ENCODE data around the gene NSD1.

The NSD1 gene

GRCh38 chr5:177098120-177098469 lies 35.5 kb upstream of the NSD1 start:
- DNase-seq (ENCODE audit: low read depth in 2 of 2) = no peak

GRCh38 chr5:177098470-177099141 lies 35.0 kb upstream of the NSD1 start:
- DNase-seq (ENCODE audit: low read depth in 2 of 2) = no peak

DNA sequence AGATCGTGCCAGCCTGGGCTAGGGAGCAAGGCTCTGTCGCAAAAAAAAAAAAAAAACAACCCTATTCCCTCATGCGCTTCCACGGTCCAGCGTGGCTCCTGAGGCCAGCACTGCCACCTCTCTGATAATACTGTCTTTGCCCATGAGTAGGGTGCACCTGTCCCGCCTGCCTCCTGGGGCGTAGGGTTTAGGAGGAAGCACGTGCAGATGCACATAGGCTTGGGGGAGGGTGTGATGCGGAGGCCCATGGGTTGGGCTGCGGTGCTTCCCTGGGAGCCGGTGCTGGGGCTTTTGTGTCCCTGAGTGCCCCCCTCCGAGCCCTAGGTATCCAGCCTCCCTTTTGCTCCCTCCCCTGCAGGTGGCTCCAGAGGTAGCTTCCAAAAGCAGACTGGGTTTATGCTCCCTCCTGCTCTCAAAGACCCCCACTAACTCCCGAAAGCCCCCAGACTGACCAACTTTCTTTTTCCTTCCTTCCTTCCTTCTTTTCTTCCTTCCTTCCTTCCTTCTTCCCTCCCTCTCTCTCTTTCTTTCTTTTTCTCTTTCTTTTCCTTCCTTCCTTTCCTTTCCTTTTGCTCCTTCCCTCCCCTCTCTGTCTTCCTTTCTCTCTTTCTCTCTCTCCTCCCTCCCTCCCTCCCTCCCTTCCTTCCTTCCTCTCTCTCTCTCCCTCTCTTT lies 34.0 kb upstream of the NSD1 start:
- DNase-seq (ENCODE audit: low read depth in 2 of 2) = no peak

DNA sequence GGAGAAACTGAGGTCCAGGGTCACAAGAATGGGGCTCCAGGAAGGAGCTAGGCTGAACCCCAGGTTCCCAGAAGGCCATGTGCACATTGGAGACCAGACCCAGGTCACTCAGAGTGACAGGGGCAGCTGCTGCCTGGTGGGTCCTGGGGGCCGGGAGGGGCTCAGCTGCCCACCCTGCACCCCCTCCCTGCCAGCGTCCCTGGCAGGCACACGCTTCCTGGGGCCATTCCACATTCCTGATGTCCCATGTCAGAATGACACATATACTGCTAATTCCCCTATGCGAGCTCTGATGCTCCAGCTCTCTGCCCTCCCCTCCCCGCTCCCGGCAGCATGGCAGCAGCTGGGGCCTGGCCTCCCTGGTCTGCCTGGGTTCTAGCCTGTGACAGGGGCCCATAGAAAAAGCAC lies 32.9 kb upstream of the NSD1 start:
- DNase-seq (ENCODE audit: low read depth in 2 of 2) = no peak

DNA sequence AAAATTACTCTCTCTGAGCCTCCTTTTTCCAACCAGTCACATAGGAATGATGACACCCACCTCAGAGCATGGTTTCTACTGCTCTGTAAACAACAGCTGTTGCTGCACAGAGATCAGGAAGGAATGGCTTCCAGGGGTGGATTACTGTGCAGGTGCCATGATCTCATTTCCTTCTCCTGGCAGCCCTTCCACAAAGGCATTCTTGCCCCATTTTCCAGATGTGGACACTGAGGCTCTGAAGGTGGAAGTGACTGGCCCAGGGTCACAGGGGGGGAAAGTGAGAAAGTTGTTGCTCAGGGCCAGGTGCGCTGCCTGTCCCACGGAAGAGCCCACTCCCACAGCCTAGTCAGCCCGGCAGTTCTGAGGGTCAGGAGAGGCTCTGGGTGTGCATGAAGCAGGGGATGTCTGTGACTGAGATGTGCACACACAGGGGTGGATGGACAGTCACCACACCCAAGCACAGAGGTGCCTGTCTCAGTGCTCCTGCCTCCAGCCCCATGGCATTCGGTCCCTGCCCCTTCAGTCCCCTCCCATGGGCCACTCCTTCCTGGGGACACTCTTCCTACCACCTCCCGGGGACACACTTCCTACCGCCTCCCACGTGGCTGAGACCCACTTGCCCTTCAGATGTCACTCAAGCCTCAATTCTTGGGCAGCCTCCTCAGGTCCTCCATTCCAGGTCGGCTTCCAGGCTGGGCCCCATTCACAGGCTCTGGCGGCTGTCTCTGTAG lies 29.9 kb upstream of the NSD1 start:
- DNase-seq (ENCODE audit: low read depth in 2 of 2) = no peak

DNA sequence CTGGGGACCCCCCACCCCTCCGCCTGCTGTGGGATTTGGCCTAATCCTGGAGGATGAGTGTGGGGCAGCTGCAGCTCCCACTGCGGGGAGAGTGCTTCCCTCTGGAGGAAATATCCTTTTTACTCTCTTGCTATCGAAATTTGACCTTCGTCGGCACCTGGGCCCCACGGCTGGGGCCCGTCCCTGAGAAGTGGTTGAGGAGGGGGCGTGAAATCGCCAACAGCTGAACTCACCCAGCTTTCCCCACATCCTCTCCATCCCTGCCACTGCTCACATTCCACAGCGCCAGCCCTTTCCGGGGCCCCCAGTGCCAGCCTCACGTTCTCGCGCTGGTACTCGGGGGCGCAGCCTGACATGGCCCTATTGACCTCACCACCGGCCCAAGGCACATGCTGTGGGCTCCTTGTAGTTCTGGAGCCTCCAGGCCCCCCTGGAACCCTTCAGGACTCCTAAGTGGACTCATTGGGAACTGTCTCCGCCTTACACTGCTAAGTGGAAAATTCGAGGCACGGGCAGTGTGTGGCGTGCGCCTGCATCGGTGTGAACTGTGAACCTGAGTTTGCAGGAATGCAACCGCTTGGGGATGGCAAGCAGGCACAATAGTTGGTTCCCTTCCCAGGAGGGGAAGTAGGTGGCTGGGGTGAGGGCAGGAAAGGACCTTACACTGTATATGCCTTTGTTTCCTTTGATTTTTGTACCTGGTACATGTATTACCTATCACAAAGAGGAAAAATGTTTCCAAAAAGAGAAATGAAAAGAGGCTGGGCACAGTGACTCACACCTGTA lies 27.7 kb upstream of the NSD1 start:
- DNase-seq (ENCODE audit: low read depth in 2 of 2) = no peak

DNA sequence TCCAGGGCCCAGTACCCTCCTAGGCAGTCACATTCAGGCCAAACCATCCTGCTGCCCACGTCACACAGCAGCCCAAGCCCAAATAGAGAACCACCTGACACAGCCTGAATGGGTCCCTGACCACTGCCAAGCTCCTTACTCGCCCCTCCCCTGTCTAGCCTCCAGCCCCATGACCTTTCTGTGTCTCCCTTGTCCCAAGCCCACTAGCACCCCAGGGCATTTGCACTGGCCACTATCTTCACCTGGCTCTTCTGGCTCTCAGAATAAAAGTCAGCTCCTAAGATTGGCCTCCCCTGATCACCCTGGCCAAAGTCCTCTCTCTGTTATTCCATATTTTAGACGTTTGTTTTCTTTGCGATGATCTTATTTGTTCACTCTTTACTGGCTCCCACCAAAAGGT lies 26.4 kb upstream of the NSD1 start:
- DNase-seq (ENCODE audit: low read depth in 2 of 2) = no peak

DNA sequence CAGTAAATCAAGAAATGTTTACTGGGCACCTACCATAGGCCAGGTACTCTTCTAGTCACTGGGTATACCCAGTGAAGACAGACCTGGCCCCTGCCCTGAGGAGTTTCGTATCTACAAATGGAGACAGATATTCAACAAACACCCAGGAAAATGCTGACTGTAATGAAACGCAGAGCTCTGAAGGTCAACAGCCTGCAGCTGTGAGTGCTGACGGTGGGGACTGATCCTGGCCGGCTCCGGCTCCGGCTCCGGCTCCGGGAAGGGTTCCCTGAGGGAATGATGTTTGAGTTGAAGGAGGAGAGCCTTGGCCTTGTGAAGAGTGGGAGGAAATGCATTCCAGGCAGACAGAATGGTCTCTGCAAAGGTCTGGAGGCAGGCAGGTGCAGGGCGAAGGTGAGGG lies 23.8 kb upstream of the NSD1 start:
- DNase-seq (ENCODE audit: low read depth in 2 of 2) = no peak

DNA sequence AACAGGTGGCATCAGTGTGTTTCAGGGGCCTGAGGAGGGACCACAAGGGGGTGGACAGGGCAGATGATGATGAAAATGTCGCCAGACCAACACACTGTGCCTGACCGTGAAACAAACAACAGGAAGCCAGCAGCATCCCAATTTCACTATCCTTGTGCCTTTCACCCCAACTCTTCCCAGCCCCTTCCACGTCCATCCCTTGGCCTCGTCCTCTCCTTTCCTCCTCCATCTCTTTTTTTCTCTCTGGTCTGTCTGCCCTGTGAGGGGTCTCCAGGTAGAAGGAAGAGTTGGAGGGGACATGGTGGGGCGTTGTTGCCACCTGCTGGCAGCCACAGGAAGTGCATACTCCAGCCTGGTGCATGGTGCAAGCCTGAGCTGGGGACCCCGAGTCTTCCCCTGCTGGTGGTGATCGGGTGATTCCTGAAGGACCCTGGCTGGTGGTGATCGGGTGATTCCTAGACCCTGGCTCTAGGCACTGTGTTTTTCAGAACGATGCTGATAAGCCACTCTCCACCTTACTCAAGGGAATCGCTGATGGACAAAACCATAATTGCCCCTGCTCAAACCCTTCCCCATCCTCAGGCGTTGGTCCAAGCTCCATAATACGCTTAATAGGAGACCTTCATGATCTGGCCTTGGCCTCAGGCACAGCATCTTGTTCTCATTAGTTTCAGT lies 21.7 kb upstream of the NSD1 start:
- no peak for DNase-seq (ENCODE audit: low read depth in 2 of 2)

DNA sequence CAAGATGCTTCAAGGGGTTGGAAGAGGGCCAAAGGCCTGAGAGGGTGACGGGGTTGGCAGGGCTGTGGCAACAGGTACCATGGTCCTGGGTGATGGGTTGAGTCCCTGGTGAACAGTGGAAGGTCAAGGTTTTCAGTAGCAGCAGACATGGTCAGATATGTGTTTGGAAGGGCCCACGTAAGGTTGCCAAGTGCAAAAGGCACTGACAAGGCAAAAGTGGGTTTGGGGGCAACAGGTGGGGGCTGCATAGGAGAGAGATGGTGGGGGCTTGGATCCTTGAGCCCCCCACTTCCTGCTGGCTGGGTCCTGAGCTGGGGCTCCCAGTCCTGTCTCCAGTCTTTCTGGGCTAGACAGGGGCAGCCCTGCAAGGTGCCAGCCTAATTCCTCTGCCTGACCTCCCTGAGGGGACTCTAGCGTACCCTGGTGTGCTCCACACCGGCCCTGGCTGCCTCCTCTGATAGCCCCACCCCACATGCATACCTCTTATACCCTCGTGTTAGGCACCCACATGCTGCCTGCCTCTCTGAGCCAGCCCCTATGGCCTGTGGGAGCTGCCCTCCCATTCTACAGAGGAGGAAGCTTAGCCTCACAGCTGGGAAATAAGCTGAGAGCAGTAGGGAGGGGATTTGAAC lies 20.9 kb upstream of the NSD1 start:
- no peak for DNase-seq (ENCODE audit: low read depth in 2 of 2)

GRCh38 chr5:177113566-177114424 lies 19.8 kb upstream of the NSD1 start:
- DNase-seq (ENCODE audit: low read depth in 2 of 2) = peak; percentile 32 to 45

DNA sequence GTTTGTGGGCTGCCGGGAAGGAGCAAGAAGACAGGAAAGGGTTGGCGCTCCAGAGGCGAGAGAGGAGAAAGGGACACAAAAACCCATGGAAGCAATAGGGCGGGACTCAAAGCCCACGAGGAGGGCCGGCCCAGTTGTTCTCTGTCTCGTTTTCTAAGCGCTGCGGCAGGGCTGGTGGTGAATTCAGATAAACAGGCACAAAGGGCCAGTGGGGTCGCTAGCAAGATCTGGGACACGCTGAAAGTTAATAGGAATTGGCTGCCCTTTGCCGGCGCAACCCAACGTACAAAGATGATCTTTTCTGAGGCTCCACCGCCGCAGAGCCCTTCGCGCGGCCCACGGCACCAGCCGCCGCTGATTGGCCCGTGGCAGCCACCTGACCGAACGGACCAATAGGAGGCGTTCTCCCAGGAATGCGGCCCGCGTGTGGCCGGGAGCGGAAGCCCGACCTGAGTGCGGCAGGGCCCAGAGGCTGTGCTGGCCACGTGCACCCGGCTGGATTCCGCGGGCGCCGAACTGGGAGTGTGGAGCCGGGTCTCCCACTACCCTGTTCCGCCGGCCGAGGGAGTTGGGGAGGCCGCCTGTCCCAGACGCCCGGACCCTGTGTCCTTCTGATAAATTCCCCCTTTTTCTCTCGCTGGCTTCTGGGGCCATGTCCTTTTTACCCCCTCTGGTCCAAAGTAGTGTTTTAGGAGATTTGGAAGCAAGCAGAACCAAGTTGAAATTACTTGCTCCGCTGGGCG lies 16.8 kb upstream of the NSD1 start:
- DNase-seq (ENCODE audit: low read depth in 2 of 2) = peak; percentile 64 to 70

- DNase-seq (ENCODE audit: low read depth in 2 of 2) = no peak
These were observed 16.0 kb upstream of the NSD1 start for GRCh38 chr5:177117441-177118045.

- no peak for DNase-seq (ENCODE audit: low read depth in 2 of 2)
These were observed 11.0 kb upstream of the NSD1 start for GRCh38 chr5:177122566-177122965.

GRCh38 chr5:177123789-177124485 lies 9.6 kb upstream of the NSD1 start:
- DNase-seq (ENCODE audit: low read depth in 2 of 2) = no peak

DNA sequence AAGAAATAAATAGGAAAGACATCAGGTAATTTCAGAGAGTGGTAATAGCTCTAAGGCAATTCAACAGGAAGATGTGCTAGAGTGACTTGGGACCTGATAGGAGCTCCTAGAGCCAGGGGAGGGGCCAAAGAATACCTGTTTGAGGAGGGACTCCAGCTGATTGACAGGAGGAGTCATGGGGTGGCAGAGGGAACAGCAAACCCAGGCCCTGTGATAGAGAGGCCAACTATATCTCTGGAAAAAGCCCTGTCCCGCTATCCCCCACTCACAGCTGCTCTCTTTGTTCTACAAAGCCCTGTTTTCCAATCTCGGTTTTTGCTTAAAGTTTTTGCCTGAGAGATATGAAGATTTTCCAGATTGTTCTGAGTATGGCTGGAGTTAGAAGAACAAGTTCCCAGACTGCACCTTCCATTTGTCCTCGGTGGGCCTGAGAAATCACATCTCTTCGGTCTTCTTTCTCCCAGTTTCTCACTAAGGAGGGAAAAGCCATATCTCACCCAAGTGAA lies 9.0 kb upstream of the NSD1 start:
- no peak for DNase-seq (ENCODE audit: low read depth in 2 of 2)

DNA sequence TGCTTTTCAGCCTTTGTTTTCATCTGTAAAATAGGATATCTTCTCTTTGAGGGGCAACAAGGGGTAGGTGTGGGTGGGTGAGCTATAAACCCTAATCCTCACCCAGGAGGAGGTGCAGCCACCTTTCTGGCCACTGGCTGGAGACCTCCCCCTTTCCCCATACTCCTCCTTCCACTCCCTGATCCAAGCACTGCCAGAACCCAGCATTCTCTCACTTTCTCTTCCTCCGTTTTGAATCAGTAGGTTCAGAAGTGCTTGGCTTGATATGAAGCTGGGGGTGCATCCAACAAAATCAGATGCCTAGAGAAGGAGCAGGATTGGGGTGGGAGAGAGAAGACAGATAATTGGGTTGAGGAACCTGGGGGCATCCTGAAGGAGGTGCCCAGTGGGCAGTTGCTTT lies 6.8 kb upstream of the NSD1 start:
- no peak for DNase-seq (ENCODE audit: low read depth in 2 of 2)

- no peak for DNase-seq (ENCODE audit: low read depth in 2 of 2)
These were observed 5.0 kb upstream of the NSD1 start for GRCh38 chr5:177128551-177128981.

Data from fibroblast of skin of left quadriceps (primary cell).